GM15510 (cell line): ENCODE measurements around the gene HSD17B3.

Experiments
- POLR2A ChIP-seq: IDR thresholded peaks from 3 replicates; pipeline ENCODE4 v1.6.1; 2011; ENCODE audit warnings: borderline replicate concordance; ENCODE audit not compliant: insufficient read length; ENCODE audit errors: extremely low read depth

Gene HSD17B3

DNA sequence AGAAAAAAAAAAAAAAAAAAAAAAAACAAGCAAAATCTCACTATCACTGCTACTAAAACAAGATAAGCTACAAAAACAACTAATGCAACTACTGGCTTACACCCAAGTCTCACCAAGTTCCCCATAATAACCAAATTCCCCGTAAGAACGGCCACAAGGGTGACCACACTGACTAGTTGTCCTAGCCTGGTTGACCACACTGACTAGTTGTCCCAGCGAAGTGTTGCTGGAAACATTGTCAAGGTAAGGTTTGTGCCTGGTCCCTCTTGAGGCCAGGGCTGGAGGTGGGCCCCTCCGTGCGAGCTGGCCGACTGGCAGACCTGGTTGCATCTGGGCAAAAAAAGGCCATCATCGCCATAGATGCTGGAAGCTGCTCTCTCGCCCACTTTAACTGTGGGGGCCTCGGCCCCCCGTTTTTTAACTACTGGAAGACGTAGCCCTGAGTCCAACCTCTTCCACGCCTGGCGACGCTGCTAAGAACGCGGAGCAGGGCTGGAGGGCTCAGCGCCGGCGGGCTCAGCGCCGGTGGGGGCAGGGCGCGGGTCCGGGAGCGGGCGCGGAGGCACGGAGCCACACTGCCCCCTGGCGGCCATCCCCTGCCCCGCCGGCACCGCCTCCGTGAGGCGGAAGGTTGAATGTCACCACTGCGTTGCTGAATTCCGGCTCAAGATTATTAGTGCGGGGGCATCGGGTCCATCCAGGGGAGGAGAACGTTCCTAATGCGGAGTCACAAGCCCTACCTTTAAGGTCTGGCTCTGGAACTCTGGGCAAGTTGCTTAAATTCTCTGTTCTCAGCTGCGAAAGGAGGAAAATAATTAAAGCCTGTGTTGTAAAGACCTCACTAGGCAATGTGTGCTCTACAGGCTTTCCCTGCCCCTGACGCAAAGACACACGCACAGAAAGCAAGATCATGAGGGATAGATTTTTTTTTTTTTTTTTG, 84.0 kb downstream of the HSD17B3 start:
- TF ChIP-seq POLR2A: no peak

DNA sequence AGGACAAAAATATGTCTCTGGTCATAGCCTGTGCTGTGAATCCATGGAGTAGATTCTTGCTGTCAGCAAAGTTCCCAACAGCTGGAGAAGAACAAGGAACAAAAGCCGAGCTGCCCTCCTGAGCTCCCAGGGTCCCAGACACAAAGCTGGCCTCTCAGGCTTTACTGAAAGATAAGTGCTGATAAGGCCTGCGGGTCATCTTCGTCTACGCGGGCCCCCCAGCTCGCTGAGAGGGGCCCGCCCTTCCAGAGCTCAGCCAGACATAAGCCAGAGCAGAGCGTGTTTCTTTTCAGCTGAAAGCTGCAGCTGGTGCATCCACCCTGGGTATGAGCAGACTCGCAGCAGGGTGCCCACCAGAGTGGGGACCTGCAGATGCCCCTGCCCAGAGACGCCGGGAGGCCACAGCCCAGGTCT, 84.7 kb downstream of the HSD17B3 start:
- TF ChIP-seq POLR2A: no peak

DNA sequence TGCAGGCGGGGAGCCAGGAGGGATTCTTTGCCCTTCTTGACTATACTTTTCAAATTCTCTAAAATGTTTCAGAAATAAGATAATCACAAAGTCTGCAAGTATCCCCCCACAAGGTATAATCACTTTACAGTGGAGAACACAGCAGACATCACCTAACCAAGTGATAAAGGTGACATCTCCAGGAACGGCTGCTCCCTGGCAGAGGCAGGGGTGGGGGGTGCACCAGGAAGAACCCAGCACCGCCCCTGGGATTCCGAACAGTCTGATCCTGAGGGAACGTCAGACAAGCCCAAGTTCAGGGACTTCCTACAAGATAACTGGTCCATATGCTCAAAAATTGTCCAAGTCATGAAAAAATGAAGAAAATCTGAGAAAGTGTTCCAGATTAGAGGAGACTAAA, 85.4 kb downstream of the HSD17B3 start:
- no peak for TF ChIP-seq POLR2A

DNA sequence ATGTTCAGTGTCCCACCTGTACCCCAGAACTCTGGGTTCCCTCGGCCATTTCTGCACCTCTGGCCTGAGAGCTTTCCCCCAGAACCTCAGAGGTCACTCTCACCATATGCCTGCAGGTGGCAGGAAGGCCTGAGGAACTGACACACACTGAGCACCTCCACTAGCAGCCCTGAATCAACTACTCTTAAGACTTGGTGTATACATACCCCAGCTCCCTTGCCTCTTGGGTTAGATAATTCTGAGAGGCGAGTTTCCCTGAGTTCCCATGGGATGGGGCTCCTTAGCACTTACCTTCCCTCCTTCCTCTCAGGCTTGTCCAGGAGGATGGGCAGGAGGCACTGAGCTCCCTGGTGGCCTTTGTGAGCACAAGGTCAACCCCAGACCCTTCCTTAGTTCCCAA, 86.1 kb downstream of the HSD17B3 start:
- TF ChIP-seq POLR2A: no peak

DNA sequence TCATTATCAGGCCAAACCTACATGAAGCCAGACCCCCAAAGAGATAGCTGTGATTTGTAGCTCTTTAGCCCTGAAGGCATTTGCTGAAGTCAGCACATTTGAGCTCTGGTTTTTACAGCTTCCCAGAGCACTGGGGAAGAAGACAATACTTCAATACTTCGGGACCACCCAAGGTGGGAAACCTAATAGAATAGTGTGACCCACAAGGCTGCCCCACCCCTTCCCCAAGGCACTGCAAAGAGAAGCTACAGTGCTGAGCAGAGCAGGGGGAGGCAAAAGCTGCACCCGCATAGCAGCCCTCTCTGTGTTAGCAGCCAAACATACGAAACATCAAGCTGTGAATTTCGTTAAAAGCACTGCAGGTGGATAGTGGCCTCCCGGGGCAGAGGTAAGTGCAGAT, 87.3 kb downstream of the HSD17B3 start:
- no peak for TF ChIP-seq POLR2A

DNA sequence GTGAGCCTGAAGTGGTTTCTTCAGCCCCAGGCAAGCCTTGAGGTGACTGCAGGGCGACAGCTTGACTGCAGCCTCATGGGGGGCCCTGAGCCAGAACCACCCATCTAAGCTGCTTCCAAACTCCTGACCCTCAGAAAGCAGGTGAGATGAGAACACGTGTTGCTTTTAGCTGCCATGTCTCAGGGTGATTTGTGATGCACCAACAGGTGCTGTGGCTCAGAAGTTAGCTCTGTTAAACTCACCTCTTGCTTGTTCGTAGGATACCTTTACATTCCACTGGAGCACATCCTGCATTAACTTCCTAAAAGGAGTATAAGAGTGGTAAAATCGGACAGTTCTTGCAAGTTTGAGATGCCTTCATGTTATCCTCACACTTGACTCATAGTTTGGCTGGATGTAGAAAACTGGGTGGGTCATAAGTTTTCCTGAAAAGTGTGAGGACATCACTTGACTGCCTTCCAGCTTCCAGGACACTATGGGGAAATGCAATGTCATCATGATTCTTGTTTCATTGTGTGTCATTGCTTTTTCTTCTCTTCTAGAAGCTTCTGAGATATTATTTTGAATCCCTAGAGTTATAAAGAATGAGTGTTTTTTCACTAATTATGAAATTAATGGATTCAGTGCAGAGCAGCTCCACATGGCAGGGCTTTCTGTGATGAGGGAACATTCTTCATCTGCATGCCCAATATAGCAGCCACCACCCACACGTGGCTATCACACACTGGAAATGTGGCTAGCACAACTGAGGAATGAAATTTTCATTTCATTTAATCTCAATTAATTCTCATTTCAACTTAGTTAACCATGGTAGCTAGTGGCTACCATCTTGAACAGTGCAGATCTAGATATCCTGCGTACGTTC, 92.3 kb downstream of the HSD17B3 start:
- no peak for TF ChIP-seq POLR2A

DNA sequence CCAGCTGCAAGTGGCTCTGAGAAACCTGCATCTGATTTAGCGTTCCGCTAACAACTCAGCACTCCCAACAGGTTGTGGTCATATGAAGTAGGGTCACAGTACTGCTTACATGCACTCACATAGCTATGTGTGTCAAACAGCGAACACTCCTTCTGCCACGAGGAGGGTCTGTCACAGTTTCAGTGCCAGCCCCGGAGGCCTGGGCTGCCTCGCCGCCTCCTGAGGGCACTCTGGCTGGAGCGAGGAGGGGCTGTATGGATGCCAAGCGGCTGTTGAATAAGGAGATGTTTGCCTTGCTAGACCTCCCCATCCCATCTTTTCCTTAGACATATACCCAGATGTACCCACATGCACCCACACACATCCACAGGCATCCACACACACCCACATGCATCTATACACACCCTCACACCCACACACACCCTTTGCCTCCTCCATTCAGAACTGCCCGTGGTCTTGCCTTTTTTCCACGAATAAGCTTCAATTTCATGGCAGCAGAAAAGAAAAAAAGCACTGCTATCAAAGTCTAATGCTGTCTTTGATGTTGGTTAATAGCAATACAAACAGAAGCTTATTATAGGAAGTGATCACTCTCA, 95.7 kb downstream of the HSD17B3 start:
- no peak for TF ChIP-seq POLR2A

DNA sequence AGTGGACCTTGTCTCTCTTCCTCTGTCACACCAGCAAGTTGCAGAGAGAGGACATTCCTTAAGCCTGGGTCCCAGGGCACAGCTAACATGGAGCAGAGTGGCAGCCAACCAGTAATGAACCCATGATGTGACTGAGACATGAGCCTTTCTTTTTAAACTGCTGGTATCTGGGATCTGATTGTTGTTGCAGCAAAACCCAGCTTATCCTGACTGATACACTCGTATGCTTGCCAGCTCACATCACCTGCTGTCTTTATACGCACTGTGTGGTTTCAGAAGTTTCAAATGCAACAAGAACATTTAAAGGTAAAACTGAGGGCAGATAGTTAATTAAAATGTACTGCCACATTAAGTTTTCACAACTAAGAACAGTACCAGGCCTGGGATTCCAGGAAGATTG, 97.1 kb downstream of the HSD17B3 start:
- no peak for TF ChIP-seq POLR2A

DNA sequence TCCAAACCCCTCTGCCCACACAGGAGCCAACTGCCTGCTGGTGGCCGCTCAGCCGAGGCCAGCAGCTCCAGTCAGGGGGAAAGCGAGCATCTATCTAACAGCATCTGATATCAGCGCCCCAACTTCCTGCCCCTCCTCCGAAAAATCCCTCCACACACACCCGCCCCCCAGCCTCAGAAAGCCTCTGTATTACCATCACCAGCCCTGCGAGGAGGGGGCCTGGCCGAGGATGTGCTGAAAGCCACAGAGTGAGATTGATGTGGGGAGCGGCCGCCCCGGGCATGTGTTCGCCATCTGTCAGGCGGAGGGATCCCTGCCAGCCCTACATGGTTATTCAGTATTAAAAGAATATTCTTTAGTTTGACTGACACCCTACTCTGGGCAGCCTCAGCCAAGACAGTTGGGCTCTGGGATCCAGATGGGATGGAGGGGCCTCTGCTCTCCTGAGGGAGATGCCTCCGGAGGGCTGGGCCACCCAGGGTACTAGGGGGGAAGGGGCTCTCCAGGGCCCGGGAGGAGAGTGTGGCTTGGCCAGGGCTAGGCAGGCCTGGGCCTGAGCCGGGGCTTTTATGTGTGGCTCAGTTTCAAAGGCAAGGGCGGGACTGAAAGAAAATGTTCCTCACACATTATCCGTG, 98.0 kb downstream of the HSD17B3 start:
- TF ChIP-seq POLR2A: no peak

DNA sequence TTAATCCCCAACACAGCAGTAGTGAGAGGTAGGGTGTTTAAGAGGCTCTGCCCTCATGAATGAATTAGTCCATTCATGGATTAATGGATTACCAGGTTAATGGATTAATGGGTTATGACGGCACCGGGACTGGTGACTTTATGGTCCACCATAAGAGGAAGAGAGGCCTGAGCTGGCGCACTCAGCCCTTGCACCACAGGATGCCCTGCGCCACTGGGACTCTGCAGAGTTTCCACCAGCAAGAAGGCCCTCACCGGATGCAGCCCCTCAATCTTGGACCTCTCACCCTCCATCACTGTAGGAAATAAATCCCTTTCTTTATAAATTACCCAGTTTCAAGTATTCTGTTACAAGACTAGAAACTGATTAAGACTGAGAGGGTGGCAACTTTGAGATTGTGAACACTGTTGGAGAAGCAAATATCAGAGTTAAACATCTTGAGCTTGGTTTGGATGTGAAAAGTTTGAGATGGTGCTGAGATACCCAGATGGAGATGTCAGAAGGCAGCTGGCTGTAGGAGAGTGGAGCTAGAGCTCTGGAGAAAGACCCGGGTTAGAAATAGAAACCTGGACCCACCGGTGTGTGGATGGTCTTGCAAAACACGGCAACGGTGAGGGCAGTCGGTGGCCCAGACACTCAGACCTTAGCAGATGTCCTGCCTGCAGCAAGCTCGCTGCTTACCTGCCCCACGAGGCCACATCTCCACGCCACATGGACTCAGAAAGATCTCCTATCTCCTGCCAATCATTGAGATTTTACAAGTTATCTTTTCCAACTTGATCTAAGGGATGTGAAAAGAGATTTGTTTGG, 98.8 kb downstream of the HSD17B3 start:
- TF ChIP-seq POLR2A: no peak

DNA sequence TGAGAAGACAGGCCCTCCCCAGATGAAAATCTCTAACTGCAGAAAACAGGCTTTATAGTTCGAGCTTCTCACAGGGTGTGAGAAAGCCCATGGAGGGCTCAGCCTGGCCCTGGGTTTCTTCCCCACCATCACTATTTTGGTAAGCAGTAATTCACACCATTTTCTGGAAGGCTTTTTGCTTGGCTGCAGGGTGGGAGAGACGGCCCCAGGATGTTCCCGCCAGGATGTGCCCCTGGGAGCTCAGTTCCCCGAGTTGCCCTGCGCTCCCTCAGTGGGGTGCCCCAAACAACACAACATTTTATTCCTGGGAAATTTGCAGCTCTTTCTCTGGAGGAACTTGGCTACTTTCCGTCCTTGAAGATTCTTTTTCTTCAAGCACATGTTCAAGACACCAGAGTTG, 100.8 kb downstream of the HSD17B3 start:
- TF ChIP-seq POLR2A: no peak

DNA sequence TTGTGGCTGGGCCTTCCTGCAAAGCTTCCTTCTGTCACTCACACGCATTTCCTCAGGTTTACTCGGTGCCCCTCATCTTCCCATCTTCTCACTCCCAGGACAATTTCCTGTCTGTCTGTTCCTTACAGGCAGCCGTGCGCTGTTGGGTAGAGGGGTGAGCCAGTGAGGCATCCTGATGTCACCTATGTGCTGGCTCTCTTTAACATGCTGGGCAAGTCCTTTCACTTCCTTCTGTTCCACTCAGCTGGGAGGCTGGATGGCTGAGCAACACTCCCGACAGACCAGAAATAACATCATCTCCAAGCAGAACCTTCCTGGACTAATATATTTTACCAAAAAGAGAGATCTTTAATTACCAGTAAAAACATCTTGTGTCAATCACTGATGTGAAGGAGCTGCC, 103.0 kb downstream of the HSD17B3 start:
- TF ChIP-seq POLR2A: no peak

DNA sequence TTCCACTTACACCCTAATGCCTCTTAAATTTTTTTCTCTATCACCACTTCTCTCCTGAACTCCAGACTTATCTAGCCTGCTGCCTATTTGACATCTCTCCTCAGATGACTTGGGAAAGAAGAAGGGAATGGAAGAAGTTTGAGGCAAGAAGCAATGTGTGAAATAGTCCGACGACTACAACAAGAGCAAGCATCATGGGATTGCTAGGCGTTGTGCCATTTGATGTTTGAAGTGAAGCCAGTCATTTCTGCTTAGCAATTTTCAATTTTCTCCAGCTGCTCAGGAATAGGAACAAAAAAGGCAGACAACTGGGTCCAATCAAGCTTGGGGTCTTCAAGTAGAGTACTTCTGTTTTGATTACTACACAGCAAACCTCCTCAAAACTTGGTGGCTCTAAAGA, 106.4 kb downstream of the HSD17B3 start:
- no peak for TF ChIP-seq POLR2A

DNA sequence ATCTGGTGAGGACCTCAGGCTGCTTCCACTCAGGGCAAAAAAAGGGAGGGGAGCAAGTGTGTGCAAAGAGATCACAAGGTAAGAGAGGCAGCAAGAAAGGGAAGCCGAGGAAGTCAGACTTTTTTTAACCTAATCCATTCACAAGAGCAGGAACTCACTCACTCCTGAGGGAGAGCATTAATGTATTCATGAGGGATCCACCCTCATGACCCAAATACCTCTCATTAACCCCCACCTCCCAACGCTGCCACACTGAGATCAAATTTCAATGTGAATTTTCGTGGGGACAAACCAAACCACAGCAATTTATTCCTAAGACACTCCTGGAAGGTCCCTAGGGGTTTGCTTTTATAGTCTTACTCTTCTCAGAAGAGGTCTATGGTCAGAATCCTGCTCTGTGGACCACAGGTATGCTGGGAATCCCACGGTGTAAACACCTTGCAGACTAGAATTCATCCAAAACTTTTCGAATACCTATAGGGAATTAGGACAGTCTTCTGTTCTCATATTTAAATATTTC, 108.7 kb downstream of the HSD17B3 start:
- TF ChIP-seq POLR2A: no peak
